Suprapubic skin (tissue), 4 donors: ENCODE results near the gene SPATA6L. TPM values are rescaled to one million over a fixed set of nuclear protein-coding genes. Genes with fewer than 3 reads are reported as not detected.

ENCODE experiments used
- DNase-seq, 2 donors: peaks; one replicate each; pipeline ENCODE4 v3.0.0-alpha.2; 2019; ENCODE audit warnings: low spot score in 2 of 2
- H3K27ac ChIP-seq: fragments of 200-600 bp; sonication (generic); one replicate; pipeline ENCODE4 v1.5.1; 2019
- H3K27me3 ChIP-seq: fragments of 200-600 bp; sonication (generic); one replicate; pipeline ENCODE4 v1.5.1; 2019
- H3K36me3 ChIP-seq: fragments of 200-600 bp; sonication (generic); one replicate; pipeline ENCODE4 v1.5.1; 2019
- H3K4me1 ChIP-seq: fragments of 200-600 bp; sonication (generic); one replicate; pipeline ENCODE4 v1.5.1; 2019
- H3K4me3 ChIP-seq: fragments of 200-600 bp; sonication (generic); one replicate; pipeline ENCODE4 v1.5.1; 2019; ENCODE audit warnings: mild to moderate bottlenecking
- H3K9me3 ChIP-seq: fragments of 200-600 bp; sonication (generic); one replicate; pipeline ENCODE4 v1.5.1; 2019
- CTCF ChIP-seq, 2 donors: fragments of 200-600 bp in 1 of 2; fragments of 450-650 bp in 1 of 2; sonication (generic) in 1 of 2; IDR thresholded peaks; one replicate each; pipeline ENCODE4 v1.5.1; 2016 to 2019; ENCODE audit warnings: antibody characterized with exemption in 2 of 2, mild to moderate bottlenecking in 1 of 2, moderate library complexity in 1 of 2
- EP300 ChIP-seq: sonication (generic); formaldehyde crosslinking; IDR thresholded peaks from one replicate; pipeline ENCODE4 v1.6.1; 2017; ENCODE audit warnings: antibody characterized with exemption
- POLR2A ChIP-seq, 2 donors: fragments of 450-650 bp; IDR thresholded peaks; one replicate each; pipeline ENCODE4 v1.6.1; 2017; ENCODE audit warnings: antibody characterized with exemption in 2 of 2, mild to moderate bottlenecking in 2 of 2, moderate library complexity in 2 of 2
- POLR2AphosphoS5 ChIP-seq, 3 donors: sonication (generic); formaldehyde crosslinking; IDR thresholded peaks; one replicate each; pipeline ENCODE4 v1.6.1; 2017; ENCODE audit warnings: antibody characterized with exemption in 3 of 3
- WGBS: methylation state at CpG from one replicate; pipeline ENCODE4 v1.1.5; 2018; 5-methylcytosine and 5-hydroxymethylcytosine counted together
- total RNA-seq, 4 donors: library from RNA; depleted of rRNA; stranded (reverse); fragments of >200 nt; gene quantifications; one replicate each; pipeline ENCODE4 v1.1.0, GENCODE V29; 2016

Gene SPATA6L
- total RNA-seq, 4 donors from 2014 or later: 1.2 to 23.8 (median 3.4) TPM

DNA sequence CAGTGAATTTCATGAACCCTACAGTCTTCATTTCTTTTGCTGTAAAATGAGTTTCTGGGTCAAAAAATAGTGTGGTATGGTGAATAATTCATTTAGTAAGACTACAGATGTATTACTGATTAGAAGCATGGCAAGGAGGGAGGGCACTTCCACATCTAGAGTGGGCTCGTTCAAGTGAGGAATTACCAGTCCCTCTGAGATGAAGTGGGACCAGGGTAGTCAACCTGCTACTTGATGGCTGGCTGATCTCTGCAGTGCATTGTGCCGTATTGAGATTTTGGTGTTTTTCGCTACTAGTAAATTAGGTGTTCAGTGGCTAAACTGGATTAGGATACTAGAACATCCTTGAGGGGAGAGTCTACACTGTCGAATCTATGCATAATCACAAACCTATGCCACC, 23.9 kb upstream of the SPATA6L start:
- Histone ChIP-seq H3K27me3 (no peaks in the 10 kb centered on the region), H3K9me3 (no peaks in the 10 kb centered on the region), H3K36me3 (peaks cover 29% of the 10 kb centered on the region), H3K4me3 (no peak overlapping the region), H3K27ac (no peak overlapping the region), H3K4me1 (peaks cover 13% of the 10 kb centered on the region)
- 90% methylated on average over 4 of the region's 4 CpGs for WGBS
- TF ChIP-seq POLR2AphosphoS5 (IDR thresholded peaks at IDR 0.05) (no peak), EP300 (no peak), POLR2A (IDR thresholded peaks at IDR 0.05) (no peak), CTCF (IDR thresholded peaks at IDR 0.05) (no peak)
- no peak for DNase-seq

DNA sequence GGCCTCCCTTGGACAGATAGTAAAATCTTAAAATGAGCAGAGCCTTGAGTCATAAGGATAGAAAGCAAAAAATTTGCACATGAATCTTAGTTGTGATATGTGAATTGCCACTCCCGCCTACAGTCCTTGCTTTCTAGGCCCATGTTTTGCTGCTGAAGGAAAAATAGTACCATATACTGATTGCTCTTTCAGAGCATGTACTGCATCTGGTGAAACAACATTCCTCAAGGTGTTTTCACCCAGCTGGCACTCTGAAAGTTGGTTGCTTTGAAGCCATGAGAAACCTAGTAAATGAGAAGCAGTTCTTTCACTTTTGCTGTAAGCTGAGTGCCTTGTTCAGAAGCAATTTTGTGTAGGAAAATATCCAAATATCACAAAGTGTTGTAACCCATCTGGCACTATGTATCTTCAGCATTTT, 23.4 kb upstream of the SPATA6L start:
- 65% methylated on average over 1 of the region's 1 CpG for WGBS
- no peak overlapping the region for H3K27ac ChIP-seq
- peaks cover 27% of the 10 kb centered on the region for H3K36me3 ChIP-seq
- no peak for DNase-seq
- TF ChIP-seq EP300 (no peak), POLR2AphosphoS5 (IDR thresholded peaks at IDR 0.05) (no peak), CTCF (IDR thresholded peaks at IDR 0.05) (no peak), POLR2A (IDR thresholded peaks at IDR 0.05) (no peak)
- H3K27me3 ChIP-seq: no peaks in the 10 kb centered on the region
- H3K9me3 ChIP-seq: no peaks in the 10 kb centered on the region
- peaks cover 13% of the 10 kb centered on the region for H3K4me1 ChIP-seq
- no peak overlapping the region for H3K4me3 ChIP-seq

DNA sequence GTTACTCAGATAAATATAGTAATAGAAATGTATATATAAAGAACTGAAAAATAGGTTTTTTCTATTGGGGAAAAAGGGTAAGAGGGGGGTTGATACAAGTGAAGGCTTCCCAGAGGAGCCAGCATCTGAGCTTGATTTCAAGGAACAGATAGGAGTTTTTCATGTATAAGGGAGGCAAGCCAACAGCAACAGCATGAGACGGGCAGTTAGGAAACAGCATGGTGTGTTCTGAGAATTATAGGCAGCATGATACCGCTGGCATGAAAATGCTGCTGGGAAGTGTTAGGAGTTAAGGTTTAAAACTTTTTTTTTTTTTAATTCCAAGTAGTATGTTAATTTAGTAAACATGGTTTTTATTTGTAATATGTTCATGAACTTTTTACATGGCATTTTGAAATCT, 22.7 kb upstream of the SPATA6L start:
- 76% methylated on average over 2 of the region's 2 CpGs for WGBS
- H3K36me3 ChIP-seq: peaks cover 20% of the 10 kb centered on the region
- H3K9me3 ChIP-seq: no peaks in the 10 kb centered on the region
- H3K4me1 ChIP-seq: peaks cover 13% of the 10 kb centered on the region
- no peak overlapping the region for H3K27ac ChIP-seq
- no peak for DNase-seq
- no peak overlapping the region for H3K4me3 ChIP-seq
- TF ChIP-seq POLR2A (IDR thresholded peaks at IDR 0.05) (no peak), EP300 (no peak), CTCF (IDR thresholded peaks at IDR 0.05) (no peak), POLR2AphosphoS5 (IDR thresholded peaks at IDR 0.05) (no peak)
- no peaks in the 10 kb centered on the region for H3K27me3 ChIP-seq

DNA sequence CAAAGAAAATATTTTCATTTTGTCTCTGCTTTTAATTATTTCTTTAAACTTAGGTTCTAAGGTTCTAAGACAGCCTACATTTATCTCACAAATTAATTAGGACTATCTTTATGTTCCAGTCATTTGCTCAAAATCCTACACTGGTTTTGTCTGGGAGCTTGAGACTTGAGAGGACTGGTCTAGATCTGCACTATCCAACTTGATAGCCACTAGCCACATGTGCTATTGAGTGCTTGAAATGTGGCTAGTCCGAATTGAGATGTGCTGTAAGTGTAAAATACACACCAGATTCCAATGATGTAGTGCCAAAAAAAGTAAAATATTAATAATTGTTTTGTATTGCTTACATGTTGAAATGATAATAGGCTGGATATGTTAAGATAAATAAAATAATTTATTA, 20.3 kb upstream of the SPATA6L start:
- peaks cover 16% of the 10 kb centered on the region for H3K36me3 ChIP-seq
- WGBS: 59% methylated on average over 1 of the region's 1 CpG
- peaks cover 17% of the 10 kb centered on the region for H3K4me1 ChIP-seq
- no peak for DNase-seq
- TF ChIP-seq POLR2A (IDR thresholded peaks at IDR 0.05): no peak
- no peak for TF ChIP-seq CTCF (IDR thresholded peaks at IDR 0.05)
- no peak for TF ChIP-seq EP300
- TF ChIP-seq POLR2AphosphoS5 (IDR thresholded peaks at IDR 0.05): no peak
- H3K9me3 ChIP-seq: no peaks in the 10 kb centered on the region
- no peaks in the 10 kb centered on the region for H3K27me3 ChIP-seq
- H3K27ac ChIP-seq: no peak overlapping the region
- no peak overlapping the region for H3K4me3 ChIP-seq

DNA sequence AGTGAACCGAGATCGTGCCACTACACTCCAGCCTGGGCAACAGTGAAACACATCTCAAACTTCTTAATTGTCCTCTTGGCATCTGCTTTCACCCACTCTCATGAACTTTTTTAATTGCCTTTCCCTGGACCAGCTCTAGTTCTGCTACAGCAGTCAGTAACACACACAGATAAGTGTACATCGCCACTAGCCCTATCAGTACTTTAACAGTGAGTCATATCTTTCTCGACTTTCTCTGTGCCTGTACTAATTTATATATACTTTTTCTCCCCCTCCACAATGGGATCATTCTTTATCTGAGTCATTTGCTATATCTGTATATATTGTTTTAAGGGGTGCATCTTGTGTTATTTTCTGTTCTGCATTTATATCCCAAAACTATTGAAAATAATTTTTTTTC, 19.8 kb upstream of the SPATA6L start:
- Histone ChIP-seq H3K4me3 (no peak overlapping the region), H3K27ac (no peak overlapping the region), H3K4me1 (peaks cover 22% of the 10 kb centered on the region), H3K9me3 (no peaks in the 10 kb centered on the region), H3K36me3 (peaks cover 12% of the 10 kb centered on the region), H3K27me3 (no peaks in the 10 kb centered on the region)
- TF ChIP-seq POLR2AphosphoS5 (IDR thresholded peaks at IDR 0.05) (no peak), CTCF (IDR thresholded peaks at IDR 0.05) (no peak), POLR2A (IDR thresholded peaks at IDR 0.05) (no peak), EP300 (no peak)
- 81% methylated on average over 4 of the region's 4 CpGs for WGBS
- no peak for DNase-seq
